K562 (cell line): ENCODE measurements around the gene IQCN. TPM values are rescaled to one million over a fixed set of nuclear protein-coding genes. Genes with fewer than 3 reads are reported as not detected.
A peak's percentile ranks its signal among the peaks of the same experiment; 100 is the strongest.

Source experiments
- CAMTA2 ChIP-seq: fragments of 250-450 bp; sonication (Bioruptor Pico); conservative IDR thresholded peaks from 2 replicates; pipeline ENCODE4 v1.5.1; 2022
- CBX1 ChIP-seq: sonication (generic); IDR thresholded peaks from 2 replicates; pipeline ENCODE4 v1.6.1; 2016; ENCODE audit warnings: antibody characterized with exemption, low read depth, mild to moderate bottlenecking
- E2F8 ChIP-seq: fragments of 450-650 bp; IDR thresholded peaks from 2 replicates; pipeline ENCODE4 v1.7.1; 2018; ENCODE audit warnings: mild to moderate bottlenecking, low read depth; ENCODE audit not compliant: partially characterized antibody
- ESRRB ChIP-seq: fragments of 250-450 bp; sonication (Bioruptor Pico); IDR thresholded peaks from 2 replicates; pipeline ENCODE4 v1.5.0; 2020; ENCODE audit warnings: mild to moderate bottlenecking, moderate library complexity, borderline replicate concordance
- KDM1A ChIP-seq, 2 experiments: fragments of 450-650 bp; IDR thresholded peaks; 2 replicates each; pipeline ENCODE4 v1.6.1; 2016; ENCODE audit warnings: mild to moderate bottlenecking in 2 of 2
- KDM2B ChIP-seq: fragments of 250-450 bp; sonication (Bioruptor Pico); IDR thresholded peaks from 2 replicates; pipeline ENCODE4 v1.8.0; 2021; ENCODE audit warnings: mild to moderate bottlenecking, moderate library complexity
- MEF2A ChIP-seq: IDR thresholded peaks from 2 replicates; pipeline ENCODE4 v1.6.1; 2011; ENCODE audit warnings: low read depth, mild to moderate bottlenecking, low read length, moderate library complexity; ENCODE audit not compliant: control insufficient read depth
- POLR2A ChIP-seq: fragments of 450-650 bp; conservative IDR thresholded peaks from 2 replicates; pipeline ENCODE4 v1.6.1; 2016
- POLR3A ChIP-seq: IDR thresholded peaks from 2 replicates; pipeline ENCODE4 v1.6.1; 2011; ENCODE audit warnings: borderline replicate concordance, mild to moderate bottlenecking, moderate library complexity; ENCODE audit not compliant: insufficient read length, insufficient read depth; ENCODE audit errors: extremely low read depth
- POU5F1 ChIP-seq: fragments of 150-350 bp; IDR thresholded peaks from 2 replicates; pipeline ENCODE4 v1.6.1; 2014; ENCODE audit warnings: borderline replicate concordance, low read length, low read depth, mild to moderate bottlenecking; ENCODE audit not compliant: partially characterized antibody
- RBM25 ChIP-seq: fragments of 200-400 bp; formaldehyde crosslinking; IDR thresholded peaks from 2 replicates; pipeline ENCODE4 v1.6.1; 2018; ENCODE audit warnings: low read length, low read depth, moderate library complexity; ENCODE audit not compliant: severe bottlenecking
- RCOR1 ChIP-seq, 2 experiments: IDR thresholded peaks; 2 replicates each; pipeline ENCODE4 v1.6.1; 2012; ENCODE audit warnings: low read depth in 2 of 2, low read length in 2 of 2, borderline replicate concordance in 1 of 2, improper control_type of control experiment in 1 of 2
- SIRT6 ChIP-seq: IDR thresholded peaks from one replicate; pipeline ENCODE4 v1.6.1; 2012; ENCODE audit warnings: low read depth, mild to moderate bottlenecking, control low read depth, inconsistent platforms, low read length, moderate library complexity
- SP2 ChIP-seq: IDR thresholded peaks from 2 replicates; pipeline ENCODE4 v1.6.1; 2011; ENCODE audit warnings: mild to moderate bottlenecking, low read depth, low read length, moderate library complexity; ENCODE audit not compliant: poor library complexity, severe bottlenecking; ENCODE audit errors: extremely low read depth
- STAT5B ChIP-seq: fragments of 250-450 bp; sonication (Bioruptor Pico); IDR thresholded peaks from 2 replicates; pipeline ENCODE4 v1.8.0; 2021; ENCODE audit warnings: mild to moderate bottlenecking, inconsistent platforms
- ZBED1 ChIP-seq: IDR thresholded peaks from 2 replicates; pipeline ENCODE4 v1.6.1; 2014
- ZKSCAN1 ChIP-seq: fragments of 150-350 bp; IDR thresholded peaks from 2 replicates; pipeline ENCODE4 v1.6.1; 2016; ENCODE audit warnings: low read depth, low read length
- ZNF24 ChIP-seq: fragments of 450-650 bp; IDR thresholded peaks from 2 replicates; pipeline ENCODE4 v1.6.1; 2016
- ZNF77 ChIP-seq: fragments of 250-450 bp; sonication (Bioruptor Pico); IDR thresholded peaks from 2 replicates; pipeline ENCODE4 v1.5.0; 2020
- polyA plus RNA-seq, 8 experiments: library from polyadenylated mRNA; depleted of rRNA in 4 of 8; stranded (reverse) in 5 of 8; unstranded in 3 of 8; fragments of >200 nt; fragmentation: Nextera tagmentation in 2 of 8; fragmentation: Illumina TruSeq in 1 of 8; extraction: Ambion mirVana in 2 of 8; extraction: Trizol in 1 of 8; gene quantifications; 2 replicates each; pipeline versions ENCODE4 v1.2.1 to v1.2.3, GENCODE V29; 2011 to 2014; ENCODE audit warnings: inconsistent platforms in 1 of 8, missing spikeins in 1 of 8
- total RNA-seq, 7 experiments: library from RNA; depleted of rRNA in 6 of 7; stranded (reverse); fragments of >200 nt in 6 of 7; fragmentation: Illumina TruSeq in 2 of 7; extraction: Trizol in 2 of 7; gene quantifications; 2 replicates each; pipeline versions ENCODE4 v1.2.1 to v1.2.3, GENCODE V29; 2011 to 2021; ENCODE audit warnings: low replicate concordance in 1 of 7
- TF ChIP-seq, protein P1 (sequence below): fragments of 450-650 bp; IDR thresholded peaks from 2 replicates; pipeline ENCODE4 v1.6.1; 2017; ENCODE audit warnings: mild to moderate bottlenecking, moderate library complexity
- TF ChIP-seq, protein P2 (sequence below): sonication (generic); formaldehyde crosslinking; IDR thresholded peaks from 2 replicates; pipeline ENCODE4 v1.8.1; 2023; ENCODE audit warnings: mild to moderate bottlenecking, missing genetic modification reagents
- TF ChIP-seq, protein P3 (sequence below): fragments of 450-650 bp; formaldehyde crosslinking; IDR thresholded peaks from 2 replicates; pipeline ENCODE4 v1.4.0; 2020; ENCODE audit warnings: mild to moderate bottlenecking, moderate library complexity

Gene IQCN
- total and polyA plus RNA-seq, 9 of the 15 experiments (the other 6 are each of a cell fraction or from before 2014, with no cell fraction given) = 0.01 to 0.07 (median 0.04) TPM; not detected in 3

GRCh38 chr19:18226956-18227780, 47.1 kb downstream of the IQCN start (continued):
- TF ChIP-seq SIRT6 (no peak), KDM2B (CRISPR knock-in tag) (no peak), ZNF77 (CRISPR knock-in tag) (no peak), RCOR1 (IDR thresholded peaks at IDR 0.05; ENCODE audit: borderline replicate concordance in 1 of 2, low read depth in 2 of 2, low read length in 2 of 2) (peak in 1 of 2 experiments; percentile 26; a peak in 1 of 4 replicates), CAMTA2 (CRISPR knock-in tag) (no peak), KDM1A (IDR thresholded peaks at IDR 0.05) (peak; percentile 68 to 80), MEF2A (no peak), POLR3A (no peak), E2F8 (no peak), CBX1 (0 out of 2 replicates have a peak, but pooled peaks have one; percentile 34), ZKSCAN1 (no peak), STAT5B (CRISPR knock-in tag) (no peak), ZNF24 (no peak), POLR2A (no peak), RBM25 (peak; percentile 89), POU5F1 (no peak), SP2 (no peak), ESRRB (no peak), ZBED1 (no peak)
- TF ChIP-seq, protein P1, sequence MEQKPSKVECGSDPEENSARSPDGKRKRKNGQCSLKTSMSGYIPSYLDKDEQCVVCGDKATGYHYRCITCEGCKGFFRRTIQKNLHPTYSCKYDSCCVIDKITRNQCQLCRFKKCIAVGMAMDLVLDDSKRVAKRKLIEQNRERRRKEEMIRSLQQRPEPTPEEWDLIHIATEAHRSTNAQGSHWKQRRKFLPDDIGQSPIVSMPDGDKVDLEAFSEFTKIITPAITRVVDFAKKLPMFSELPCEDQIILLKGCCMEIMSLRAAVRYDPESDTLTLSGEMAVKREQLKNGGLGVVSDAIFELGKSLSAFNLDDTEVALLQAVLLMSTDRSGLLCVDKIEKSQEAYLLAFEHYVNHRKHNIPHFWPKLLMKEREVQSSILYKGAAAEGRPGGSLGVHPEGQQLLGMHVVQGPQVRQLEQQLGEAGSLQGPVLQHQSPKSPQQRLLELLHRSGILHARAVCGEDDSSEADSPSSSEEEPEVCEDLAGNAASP = no peak
- TF ChIP-seq, protein P2, sequence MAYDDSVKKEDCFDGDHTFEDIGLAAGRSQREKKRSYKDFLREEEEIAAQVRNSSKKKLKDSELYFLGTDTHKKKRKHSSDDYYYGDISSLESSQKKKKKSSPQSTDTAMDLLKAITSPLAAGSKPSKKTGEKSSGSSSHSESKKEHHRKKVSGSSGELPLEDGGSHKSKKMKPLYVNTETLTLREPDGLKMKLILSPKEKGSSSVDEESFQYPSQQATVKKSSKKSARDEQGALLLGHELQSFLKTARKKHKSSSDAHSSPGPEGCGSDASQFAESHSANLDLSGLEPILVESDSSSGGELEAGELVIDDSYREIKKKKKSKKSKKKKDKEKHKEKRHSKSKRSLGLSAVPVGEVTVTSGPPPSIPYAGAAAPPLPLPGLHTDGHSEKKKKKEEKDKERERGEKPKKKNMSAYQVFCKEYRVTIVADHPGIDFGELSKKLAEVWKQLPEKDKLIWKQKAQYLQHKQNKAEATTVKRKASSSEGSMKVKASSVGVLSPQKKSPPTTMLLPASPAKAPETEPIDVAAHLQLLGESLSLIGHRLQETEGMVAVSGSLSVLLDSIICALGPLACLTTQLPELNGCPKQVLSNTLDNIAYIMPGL (CRISPR knock-in tag) = no peak
- TF ChIP-seq, protein P3, sequence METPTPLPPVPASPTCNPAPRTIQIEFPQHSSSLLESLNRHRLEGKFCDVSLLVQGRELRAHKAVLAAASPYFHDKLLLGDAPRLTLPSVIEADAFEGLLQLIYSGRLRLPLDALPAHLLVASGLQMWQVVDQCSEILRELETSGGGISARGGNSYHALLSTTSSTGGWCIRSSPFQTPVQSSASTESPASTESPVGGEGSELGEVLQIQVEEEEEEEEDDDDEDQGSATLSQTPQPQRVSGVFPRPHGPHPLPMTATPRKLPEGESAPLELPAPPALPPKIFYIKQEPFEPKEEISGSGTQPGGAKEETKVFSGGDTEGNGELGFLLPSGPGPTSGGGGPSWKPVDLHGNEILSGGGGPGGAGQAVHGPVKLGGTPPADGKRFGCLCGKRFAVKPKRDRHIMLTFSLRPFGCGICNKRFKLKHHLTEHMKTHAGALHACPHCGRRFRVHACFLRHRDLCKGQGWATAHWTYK (CRISPR knock-in tag) = no peak
